ENCODE data around the gene VSIR.

GRCh38 chr10:71761105-71761511 is 12.2 kb downstream of the VSIR start:
- TF ChIP-seq, protein P1, sequence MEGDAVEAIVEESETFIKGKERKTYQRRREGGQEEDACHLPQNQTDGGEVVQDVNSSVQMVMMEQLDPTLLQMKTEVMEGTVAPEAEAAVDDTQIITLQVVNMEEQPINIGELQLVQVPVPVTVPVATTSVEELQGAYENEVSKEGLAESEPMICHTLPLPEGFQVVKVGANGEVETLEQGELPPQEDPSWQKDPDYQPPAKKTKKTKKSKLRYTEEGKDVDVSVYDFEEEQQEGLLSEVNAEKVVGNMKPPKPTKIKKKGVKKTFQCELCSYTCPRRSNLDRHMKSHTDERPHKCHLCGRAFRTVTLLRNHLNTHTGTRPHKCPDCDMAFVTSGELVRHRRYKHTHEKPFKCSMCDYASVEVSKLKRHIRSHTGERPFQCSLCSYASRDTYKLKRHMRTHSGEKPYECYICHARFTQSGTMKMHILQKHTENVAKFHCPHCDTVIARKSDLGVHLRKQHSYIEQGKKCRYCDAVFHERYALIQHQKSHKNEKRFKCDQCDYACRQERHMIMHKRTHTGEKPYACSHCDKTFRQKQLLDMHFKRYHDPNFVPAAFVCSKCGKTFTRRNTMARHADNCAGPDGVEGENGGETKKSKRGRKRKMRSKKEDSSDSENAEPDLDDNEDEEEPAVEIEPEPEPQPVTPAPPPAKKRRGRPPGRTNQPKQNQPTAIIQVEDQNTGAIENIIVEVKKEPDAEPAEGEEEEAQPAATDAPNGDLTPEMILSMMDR (IDR thresholded peaks at IDR 0.05; ENCODE audit: low read depth, low read length) = no peak
- TF ChIP-seq EZH2phosphoT487 (IDR thresholded peaks at IDR 0.05; ENCODE audit: low read depth) = no peak
